DMS 273 treated with DMSO at 0.1 percent for 48 hours (cell line): ENCODE results near the gene RPUSD3.
A peak's percentile ranks its signal among the peaks of the same experiment; 100 is the strongest.

Experiments
- DNase-seq: peaks from one replicate; lab custom pipeline; 2025; lab: John Stamatoyannopoulos, UW

RPUSD3 gene

DNA sequence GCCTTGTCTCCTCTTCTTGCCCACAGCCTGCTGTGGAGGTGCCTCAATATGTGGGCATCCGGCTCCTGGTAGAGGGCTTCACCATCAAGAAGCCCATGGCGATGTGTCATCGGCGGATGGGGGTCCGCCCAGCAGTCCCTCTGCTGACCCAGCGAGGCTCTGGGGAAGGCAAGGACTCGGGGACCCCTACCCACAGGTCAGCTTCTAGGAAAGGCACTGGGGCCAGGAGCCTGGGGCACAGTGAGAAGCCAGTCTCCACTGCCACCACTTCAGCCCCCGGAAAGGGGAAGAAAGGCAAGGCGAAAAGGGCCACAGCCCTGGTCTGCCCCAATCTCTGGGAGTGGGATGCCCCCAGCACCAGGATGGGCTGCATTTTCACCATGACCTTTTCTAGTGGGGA is 10.7 kb downstream of the RPUSD3 start:
- DNase-seq, result no peak

DNA sequence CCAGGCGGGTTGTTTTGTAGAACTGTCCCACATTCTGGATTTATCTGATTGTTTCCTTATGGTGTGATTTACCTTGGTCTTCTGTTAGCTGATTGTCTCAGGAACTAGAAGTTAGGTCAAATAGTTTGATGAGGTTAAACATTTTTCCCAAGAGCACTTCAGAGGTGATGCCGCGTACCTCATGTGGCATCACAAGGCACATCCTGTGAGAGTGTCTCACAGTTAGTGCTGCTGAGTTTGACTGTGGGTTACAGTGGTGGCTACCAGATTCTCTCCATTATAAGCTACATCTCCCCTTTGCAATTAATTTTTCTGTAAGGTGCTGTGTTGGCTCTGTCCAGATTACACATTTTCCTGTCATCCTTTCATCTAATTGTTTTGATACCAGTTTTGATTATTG is 12.6 kb downstream of the RPUSD3 start:
- no peak for DNase-seq

DNA sequence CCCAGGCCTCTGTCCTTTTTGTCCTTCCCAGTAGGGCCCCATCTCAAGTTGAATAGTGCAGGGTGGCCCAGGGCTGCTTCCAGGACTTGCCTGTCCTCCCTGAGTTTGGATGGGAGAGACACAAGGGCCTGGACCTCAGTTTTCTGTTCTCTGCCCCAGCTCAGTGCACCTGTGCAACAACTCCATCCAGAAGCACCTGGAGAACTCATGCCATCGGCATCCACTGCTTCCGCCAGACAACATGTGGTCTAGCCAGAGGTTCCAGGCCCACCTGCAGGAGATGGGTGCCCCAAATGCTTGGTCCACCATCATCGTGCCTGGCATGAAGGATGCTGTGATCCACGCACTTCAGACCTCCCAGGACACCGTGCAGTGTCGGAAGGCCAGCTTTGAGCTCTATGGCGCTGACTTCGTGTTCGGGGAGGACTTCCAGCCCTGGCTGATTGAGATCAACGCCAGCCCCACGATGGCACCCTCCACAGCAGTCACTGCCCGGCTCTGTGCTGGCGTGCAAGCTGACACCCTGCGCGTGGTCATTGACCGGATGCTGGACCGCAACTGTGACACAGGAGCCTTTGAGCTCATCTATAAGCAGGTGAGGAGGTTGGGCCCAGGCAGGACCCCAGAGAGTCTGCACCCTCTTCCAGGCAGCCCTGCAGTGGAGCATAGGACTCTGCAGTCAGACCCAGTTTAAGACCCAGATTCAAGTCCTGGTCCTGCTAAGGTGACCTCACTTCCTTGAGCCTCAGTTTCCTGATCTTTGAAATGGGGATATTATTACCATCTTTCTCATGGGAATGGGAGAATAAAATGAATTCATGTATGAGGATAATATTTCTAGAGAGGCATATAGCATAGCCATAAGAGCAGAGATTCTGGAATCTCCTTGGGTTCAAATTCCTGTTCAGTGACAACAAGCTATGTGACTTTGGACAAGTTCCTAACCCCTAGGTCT is 14.7 kb downstream of the RPUSD3 start:
- DNase-seq, result no peak

DNA sequence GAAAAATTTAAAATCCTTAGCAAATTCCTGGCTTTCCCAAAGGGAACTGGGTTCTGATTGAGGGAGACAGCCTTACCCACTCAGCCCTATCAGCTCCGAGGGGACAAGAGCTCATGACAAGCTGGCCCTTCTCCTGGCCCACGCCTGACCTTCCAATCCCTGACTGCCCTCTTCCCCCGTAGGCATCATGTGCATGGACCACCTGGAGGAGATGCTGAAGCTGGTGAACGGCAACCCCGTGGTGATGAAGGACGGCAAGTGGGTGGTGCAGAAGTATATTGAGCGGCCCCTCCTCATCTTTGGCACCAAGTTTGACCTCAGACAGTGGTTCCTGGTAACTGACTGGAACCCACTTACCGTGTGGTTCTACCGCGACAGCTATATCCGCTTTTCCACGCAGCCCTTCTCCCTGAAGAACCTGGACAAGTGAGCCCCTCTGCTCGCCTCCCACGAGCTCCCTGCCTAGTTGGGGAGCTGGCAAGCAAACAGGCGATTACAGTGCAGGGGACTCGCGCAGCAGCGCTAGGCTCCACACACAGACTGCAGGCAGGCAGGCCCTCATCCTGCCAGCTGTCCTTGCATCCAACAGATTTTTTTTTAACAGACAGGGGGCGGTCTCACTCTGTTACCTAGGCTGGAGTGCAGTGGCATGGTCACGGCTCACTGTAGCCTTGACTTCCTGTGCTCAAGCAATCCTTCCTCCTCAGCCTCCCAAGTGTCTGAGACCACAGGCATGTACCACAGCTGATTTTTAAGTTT is 16.8 kb downstream of the RPUSD3 start:
- no peak for DNase-seq

DNA sequence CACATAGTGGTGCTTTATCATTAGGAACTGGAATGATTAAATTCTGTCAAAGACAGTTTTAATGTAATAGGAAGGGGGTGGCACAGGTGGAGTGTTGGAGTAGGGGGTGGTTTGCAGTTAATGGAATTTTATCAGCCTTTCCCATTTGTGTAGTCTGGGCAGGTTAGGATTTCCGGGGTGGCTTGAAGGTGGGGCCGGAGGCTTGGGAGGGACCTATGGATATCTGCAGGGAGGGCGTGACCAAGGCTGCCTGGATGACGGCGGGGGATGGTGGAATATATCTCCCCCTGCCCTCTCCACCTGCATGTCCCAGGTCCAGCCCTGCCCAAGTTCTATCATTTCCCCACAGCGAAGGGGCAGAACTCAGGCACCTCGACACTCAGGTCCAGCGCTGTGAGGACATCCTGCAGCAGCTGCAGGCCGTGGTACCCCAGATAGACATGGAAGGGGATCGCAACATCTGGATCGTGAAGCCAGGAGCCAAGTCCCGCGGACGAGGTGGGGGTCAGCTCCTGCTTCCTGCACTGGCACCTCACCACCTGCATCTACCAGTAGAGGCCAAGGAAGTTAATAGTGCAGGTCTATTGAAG is 18.3 kb downstream of the RPUSD3 start:
- DNase-seq, result no peak

DNA sequence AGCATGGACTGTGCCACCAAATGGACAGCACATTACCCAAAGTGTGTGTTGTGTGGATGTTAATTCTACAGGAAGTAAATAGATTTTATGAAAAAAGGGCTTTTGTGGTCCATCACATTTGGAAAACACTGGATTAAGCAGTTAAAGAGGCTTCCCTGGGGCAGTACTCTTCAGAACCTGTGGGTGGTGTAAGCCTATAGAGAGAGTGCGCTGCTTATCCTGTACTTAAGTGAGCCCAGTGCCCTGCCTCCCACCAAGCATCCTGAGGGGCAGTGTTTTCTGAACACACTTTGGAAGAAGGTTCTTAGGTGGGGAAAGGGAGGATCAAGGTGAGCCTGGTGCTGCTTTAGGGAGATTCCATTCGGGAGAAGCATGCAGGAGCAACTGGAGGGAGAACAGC is 22.9 kb downstream of the RPUSD3 start:
- no peak for DNase-seq

DNA sequence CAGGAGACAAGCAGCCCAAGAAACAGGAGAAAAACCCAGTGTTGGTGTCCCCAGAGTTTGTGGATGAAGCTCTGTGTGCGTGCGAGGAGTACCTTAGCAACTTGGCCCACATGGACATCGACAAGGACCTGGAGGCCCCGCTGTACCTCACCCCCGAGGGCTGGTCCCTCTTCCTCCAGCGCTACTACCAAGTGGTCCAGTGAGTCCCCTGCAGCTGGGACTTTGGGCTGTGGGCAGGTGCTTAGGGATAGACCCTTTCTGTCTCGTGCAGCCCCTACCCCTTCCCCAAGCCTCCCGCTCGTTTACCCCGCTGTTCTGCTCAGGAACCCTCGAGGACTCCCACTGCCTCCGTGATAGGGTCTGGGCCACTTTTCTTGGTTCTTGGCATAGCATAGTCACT is 23.3 kb downstream of the RPUSD3 start:
- DNase-seq, result no peak

DNA sequence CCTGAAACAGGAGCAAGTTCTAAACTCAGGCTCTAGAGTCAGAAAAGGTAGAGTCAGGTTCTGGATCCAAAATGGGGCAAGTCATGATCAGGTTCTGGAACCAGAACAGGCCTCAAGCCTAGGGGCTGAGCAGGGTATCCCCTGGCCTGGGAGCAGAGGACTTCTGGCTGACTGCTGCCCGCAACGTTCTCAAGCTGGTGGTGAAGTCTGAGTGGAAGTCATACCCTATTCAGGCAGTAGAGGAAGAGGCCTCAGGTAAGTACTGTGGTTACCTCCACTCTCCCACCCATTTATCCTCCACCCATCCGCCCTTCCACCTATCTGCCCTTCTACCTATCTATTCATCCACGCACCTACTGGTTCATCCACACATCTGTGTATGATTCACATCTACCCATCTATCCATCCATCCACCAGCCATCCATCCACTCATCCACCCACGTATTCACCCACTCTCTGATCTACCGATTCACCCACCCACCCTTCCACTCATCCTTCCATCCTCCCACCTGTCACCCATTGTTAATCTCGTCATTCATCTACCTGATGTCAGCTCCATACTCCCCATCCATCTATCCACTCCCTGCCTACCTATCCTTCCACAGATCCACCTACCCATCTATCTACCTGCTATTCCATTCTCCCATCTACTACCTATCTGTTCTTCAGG is 25.0 kb downstream of the RPUSD3 start:
- DNase-seq, result no peak

DNA sequence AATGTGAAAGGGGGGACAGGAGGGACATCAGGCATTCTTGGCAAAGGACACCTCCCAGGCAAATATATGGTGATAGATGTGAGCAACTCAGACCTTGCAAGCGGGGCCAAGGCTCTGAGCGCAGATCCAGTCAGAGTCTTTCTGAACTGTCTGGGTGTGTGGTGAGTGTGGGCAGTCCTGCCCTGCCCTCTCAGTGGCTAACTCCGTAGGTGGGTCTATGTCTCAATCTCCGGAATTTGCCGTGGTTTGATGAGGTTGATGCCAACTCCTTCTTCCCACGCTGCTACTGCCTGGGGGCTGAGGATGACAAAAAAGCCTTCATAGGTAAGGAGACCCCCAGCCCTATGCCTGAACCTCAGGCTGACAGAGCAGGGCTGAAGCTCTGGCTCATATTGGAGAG is 26.4 kb downstream of the RPUSD3 start:
- no peak for DNase-seq

DNA sequence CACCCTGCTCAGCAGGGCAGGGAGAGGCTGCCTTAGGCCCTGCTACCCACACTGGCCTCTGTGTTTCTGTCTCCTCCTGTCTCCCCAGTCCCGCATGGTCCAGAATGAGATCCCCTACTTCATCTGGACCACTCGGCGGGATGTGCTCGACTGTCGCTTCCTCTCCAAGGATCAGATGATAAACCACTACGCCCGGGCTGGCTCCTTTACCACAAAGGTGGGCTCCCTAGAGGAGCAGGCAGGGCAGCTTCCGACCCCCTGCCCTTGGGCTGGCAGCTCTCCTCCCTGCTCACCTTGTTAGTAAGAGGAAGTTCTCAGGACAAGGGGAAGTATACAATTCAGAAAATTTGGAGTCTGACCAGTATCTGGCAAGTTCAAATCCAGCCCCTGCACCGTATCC is 27.8 kb downstream of the RPUSD3 start:
- no peak for DNase-seq

DNA sequence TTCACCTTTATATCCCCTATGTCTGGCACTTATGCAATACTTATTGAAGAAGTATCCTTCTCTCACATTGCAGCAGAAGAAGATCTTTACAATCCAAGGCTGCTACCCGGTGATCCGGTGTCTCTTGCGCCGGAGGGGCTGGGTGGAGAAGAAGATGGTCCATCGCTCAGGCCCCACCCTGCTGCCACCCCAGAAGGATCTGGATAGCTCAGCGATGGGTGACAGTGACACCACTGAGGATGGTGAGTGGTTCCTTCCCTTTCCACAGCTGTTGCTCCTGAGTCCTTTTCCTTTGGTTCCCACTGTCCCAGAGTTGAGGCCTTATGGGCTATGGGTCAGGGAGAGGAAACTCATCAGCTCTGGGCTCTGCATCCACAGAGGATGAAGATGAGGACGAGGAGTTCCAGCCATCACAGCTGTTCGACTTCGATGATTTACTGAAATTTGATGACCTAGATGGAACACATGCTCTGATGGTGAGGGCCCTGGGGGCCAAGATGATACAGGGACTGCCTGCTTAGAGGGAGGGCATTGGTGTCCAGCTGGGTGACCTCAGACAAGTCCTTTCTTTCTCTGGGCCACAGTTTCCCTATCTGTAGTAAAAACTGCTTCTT is 30.8 kb downstream of the RPUSD3 start:
- DNase-seq, result no peak

DNA sequence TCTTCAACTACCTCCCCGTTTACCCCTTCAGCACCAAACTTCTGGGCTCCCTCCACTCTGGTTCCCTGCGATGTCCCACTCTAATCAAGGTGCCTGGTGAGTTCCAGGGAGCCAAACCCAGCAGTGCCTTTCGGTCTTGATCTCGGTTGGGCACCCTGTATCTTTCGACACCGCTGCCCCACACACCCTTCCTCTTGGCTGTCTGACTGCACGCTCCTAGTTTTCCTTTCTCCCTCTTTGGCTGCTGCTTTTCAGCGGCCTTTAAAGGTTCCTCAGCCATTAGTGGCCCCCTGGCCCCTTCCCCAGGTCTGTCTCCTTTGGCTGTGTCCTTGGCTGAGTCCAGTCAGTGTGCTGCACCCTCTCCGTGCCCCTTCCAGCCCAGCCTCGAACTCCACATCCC is 33.0 kb downstream of the RPUSD3 start:
- DNase-seq, result no peak

DNA sequence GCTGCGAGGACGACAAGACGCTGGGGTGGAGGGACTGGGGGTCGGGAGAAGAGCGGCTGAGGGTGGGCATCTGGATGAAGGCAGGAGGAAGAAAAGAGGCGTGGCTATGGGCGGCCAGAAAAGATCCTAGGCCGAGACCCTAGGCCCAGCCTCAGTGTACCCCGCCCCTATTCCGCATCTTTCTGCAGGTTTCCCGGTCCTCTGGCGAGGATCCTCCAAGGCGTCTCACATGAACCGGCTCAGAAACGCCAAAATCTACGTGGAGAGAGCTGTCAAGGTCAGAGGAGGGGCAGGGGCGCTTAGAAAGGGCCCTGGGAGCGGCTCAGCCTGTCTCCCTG is 33.4 kb downstream of the RPUSD3 start:
- DNase-seq, result no peak

DNA sequence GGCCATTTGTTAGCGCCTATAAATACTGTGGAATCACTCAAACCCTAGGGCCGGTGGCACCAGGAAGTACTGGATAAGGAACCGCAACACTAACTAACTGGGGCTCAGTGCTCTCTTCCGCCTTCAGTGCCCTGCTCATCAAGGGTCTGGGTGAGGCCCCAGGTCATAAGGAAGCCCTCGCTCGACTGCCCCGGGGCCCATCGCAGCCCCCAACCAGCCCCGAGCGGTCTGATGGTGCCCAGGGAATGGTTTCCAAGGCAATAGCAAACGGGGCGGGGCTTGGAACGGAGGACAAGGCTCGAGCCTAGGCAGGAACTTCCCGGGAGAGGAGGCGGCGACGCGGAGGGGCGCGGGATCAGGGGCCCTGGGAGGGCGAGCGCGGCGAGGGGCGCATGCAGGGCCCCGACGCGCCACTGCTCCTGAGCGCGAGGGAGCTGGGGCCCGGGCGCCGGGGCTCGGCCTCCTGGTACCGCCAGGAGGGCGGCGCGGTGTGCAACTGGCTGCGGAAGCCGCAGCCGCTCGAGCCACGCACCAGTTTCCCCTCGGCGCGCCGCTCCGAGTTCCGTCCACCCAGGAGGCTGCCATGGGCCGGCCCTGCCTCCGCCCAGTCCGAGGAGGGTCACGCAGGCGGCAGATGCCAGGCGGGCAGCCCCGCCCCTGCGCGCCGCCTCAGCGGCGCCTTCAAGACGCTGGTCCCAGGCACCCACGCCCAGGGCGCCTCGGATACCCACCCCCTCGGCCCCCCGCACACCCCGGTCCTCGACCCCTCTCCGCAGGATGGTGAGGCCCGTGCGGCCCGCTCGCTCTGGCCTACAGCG is 34.0 kb downstream of the RPUSD3 start, which contains the start of gene TTLL3:
TSS of gene TTLL3 (plus strand) at position 648 of the 818 bp plus-strand sequence. CDS start 400 bp downstream, outside the sequence.
- no peak for DNase-seq

DNA sequence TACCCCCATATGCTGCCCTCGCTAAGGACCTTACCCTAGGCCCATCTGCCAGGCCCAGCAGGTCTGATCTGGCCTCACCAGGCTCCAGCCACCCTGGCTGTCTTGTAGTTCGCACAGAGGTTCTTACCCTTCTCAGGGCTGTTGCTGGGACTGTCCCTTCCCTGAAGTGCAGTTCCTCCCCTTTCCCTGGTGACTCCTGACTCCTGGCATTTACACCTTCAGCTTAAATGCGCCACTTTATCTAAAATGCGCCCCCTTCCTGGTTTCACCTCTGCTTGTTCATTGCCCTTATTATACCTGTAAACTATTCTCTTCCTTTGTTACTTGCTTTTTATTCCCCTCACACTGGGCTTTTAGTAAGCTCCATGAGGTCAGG is 34.6 kb downstream of the RPUSD3 start:
- DNase-seq, result peak; percentile 29

DNA sequence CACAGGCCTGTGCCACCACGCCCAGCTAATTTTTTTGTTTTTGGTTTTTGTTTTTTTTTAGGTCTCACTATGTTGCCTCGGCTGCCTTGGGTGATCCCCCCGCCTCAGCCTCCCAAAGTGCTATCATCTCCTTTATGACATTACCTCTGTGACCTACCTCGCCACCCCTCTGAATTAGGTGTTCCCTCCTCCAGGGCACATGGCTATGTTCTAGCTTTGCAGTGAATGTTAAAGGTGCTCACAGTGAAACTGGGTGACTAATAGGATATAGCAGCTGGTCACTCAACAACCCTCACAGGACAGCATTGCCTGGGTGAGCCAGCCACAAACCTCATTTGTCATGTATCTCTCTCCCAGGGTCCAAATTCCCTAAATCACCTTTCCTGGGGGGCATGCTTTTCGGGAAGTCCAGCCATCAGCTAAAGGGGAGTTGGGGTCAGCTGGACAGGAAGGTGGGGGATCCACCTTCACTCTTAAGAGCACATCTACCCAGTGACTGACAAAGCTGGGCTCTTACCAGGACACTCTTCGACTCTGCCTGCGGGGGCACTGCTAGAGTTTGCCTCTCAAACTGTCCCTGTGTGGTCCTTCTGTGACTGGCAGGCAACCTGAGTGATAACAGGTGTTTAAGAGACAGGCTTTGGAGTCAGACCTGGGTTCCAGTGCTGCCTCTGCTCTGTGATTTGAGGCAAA is 35.3 kb downstream of the RPUSD3 start:
- no peak for DNase-seq

DNA sequence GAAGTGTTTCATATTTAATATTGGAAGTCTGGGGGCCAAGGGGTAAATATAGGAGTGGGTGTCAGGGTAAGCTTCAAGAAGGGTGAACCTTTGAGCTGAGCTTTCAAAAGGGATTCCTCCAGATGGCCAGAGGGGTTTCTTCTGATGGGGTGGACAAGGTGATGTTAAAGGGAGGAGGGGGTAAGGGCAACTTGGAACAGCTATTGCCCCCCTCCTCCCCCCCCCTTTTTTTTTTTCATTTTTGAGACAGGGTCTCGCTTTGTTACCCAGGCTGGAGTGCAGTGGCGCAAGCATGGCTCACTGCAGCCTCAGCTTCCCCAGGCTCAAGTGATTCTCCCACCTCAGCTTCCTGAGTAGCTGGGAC is 35.8 kb downstream of the RPUSD3 start:
- no peak for DNase-seq

DNA sequence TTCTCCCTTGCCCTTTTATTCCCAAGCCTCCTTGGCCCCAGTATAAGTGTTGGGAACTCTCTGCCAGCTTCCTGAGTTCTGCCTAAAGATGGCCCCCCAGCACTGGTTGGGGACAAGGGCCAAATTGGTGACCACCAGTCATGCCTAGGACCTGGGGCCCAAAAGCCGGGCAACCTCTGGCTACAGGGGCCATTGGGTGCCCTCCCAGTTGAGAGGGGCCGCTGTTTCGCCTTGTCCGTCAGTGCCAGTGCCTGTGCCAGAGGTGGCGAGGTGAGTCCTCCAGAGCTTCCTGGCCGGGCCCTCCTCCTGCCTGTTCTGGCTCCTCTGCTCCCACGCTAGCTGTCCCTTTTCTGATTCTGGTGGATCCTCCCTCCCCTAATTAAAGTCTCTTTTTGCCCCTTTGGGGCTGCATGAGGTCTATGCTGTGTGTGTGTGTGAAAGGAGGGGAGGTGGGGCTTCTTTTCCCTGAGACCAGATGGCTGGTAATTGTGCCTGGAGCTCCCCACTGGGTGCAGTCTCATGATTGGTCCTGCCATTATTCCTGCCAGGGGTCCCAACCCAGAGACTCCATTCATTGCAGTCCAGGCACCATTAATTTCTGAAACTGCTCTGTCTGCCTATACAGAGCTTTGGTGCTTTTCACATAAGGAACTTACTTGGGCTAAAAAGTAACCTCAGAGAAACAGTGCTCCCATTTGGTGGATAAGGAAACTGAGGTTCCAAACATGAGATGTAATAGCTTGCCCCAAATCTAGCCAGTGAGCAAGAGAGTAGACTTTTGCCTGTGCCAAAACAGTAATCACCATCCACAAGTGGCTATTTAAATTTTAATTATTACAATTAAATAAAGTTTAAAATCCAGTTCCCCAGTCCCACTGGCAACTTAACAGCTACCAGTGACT is 36.9 kb downstream of the RPUSD3 start:
- DNase-seq, result peak; percentile 70

DNA sequence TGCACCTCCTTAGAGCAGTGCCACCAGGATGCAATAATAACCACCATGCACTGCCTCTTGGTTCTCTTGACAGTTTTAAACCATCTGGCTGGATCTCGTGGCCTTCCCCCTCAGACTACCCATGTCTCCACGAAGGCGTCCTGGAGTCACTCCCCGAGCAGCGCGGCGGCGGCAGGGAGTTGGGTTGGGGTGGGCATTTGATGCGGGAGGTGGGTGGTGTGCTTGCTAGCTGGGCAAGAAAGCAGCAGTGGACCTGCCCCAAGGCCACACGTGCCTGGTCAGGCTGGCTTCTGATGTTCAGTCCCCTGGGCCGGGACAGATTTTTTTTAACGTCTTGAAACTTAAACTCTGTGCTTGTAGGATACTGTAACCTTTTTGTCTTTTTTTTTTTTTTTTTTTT is 37.7 kb downstream of the RPUSD3 start:
- DNase-seq, result no peak
